Breast epithelium (tissue), 4 donors: ENCODE measurements around the gene KRTAP5-4. TPM values are rescaled to one million over a fixed set of nuclear protein-coding genes. Genes with fewer than 3 reads are reported as not detected.

ENCODE experiments used
- DNase-seq, 2 donors: peaks; one replicate each; pipeline ENCODE4 v3.0.0-alpha.2; 2019; ENCODE audit warnings: low spot score in 2 of 2
- H3K27ac ChIP-seq, 2 donors: fragments of 200-600 bp; sonication (generic) in 1 of 2; one replicate each; pipeline ENCODE4 v1.5.1; 2016 to 2019; ENCODE audit warnings: mild to moderate bottlenecking in 1 of 2
- H3K27me3 ChIP-seq, 2 donors: fragments of 200-600 bp; sonication (generic) in 1 of 2; one replicate each; pipeline versions ENCODE4 v1.5.1 to v1.6.0; 2017 to 2019; ENCODE audit warnings: control low read depth in 1 of 2, mild to moderate bottlenecking in 1 of 2
- H3K36me3 ChIP-seq: fragments of 200-600 bp; one replicate; pipeline ENCODE4 v1.5.1; 2019
- H3K4me1 ChIP-seq, 2 donors: fragments of 200-600 bp; sonication (generic); one replicate each; pipeline ENCODE4 v1.5.1; 2016 to 2019; ENCODE audit warnings: control low read depth in 1 of 2
- H3K4me3 ChIP-seq, 3 donors: fragments of 200-600 bp; sonication (generic); 1 replicate in 2 of 3; 2 replicates in 1 of 3; pipeline ENCODE4 v1.5.1; 2016 to 2019; ENCODE audit warnings: mild to moderate bottlenecking in 3 of 3, moderate library complexity in 2 of 3
- H3K9me3 ChIP-seq, 2 donors: fragments of 200-600 bp; sonication (generic) in 1 of 2; one replicate each; pipeline ENCODE4 v1.5.1; 2016 to 2019; ENCODE audit warnings: control low read depth in 1 of 2
- CTCF ChIP-seq, 3 donors: fragments of 450-650 bp; IDR thresholded peaks; one replicate each; pipeline ENCODE4 v1.5.1; 2016 to 2017; ENCODE audit warnings: antibody characterized with exemption in 3 of 3, mild to moderate bottlenecking in 3 of 3, moderate library complexity in 3 of 3
- POLR2A ChIP-seq: fragments of 450-650 bp; IDR thresholded peaks from one replicate; pipeline ENCODE4 v1.6.1; 2016; ENCODE audit warnings: antibody characterized with exemption, mild to moderate bottlenecking, moderate library complexity
- POLR2AphosphoS5 ChIP-seq, 3 donors: sonication (generic); formaldehyde crosslinking; IDR thresholded peaks; one replicate each; pipeline ENCODE4 v1.6.1; 2017; ENCODE audit warnings: antibody characterized with exemption in 3 of 3
- intact Hi-C: fragments of 100-400 bp; cut with DNase I; formaldehyde crosslinking; loops from one replicate; pipeline ENCODE4 v1.15.1; 2023; ENCODE audit warnings: low total_unique reads
- total RNA-seq, 3 donors: library from RNA; depleted of rRNA; stranded (reverse); fragments of >200 nt; gene quantifications; one replicate each; pipeline ENCODE4 v1.1.0, GENCODE V29; 2016

Gene KRTAP5-4
- total RNA-seq, 3 donors from 2014 or later = not detected

GRCh38 chr11:1574238-1574932 lies 47.6 kb downstream of the KRTAP5-4 start:
- peak in 1 of 2 donors; percentile 36 for DNase-seq
- TF ChIP-seq CTCF (IDR thresholded peaks at IDR 0.05) = peak in 1 of 3 donors; percentile 89
- no peak for TF ChIP-seq POLR2A
- no peak for TF ChIP-seq POLR2AphosphoS5 (IDR thresholded peaks at IDR 0.05)
- Histone ChIP-seq H3K27me3 (peaks cover 0 to 15% of the 10 kb centered on the region in 2 donors), H3K36me3 (no peaks in the 10 kb centered on the region), H3K9me3 (peaks cover 0 to 9% of the 10 kb centered on the region in 2 donors), H3K4me3 (peak overlapping the region; percentile 1 to 77 (median 60)), H3K4me1 (peaks cover 0 to 7% of the 10 kb centered on the region in 2 donors), H3K27ac (peak overlapping the region; percentile 75 to 92)
- intact Hi-C loops = no loop called here

DNA sequence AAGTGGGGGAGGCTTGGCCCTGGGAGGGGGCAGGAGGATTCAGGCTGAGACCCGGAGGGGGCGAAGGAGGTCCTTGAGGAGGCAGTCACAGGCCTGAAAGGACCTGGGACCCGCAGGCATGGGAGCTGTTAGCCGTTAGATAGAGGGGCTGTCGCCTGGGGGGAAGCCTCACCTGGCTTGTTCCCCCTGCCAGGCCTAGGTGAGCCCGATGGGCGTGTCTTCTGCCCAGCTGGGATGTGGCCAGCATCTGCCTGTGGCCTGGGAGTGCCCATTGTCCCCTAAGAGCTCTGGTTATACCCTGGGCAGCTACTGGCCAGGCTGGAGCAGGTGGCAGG lies 48.1 kb downstream of the KRTAP5-4 start:
- H3K27ac ChIP-seq = peak overlapping the region; percentile 75 to 92
- peaks cover 0 to 9% of the 10 kb centered on the region in 2 donors for H3K9me3 ChIP-seq
- H3K4me1 ChIP-seq = peaks cover 0 to 7% of the 10 kb centered on the region in 2 donors
- peak overlapping the region in 2 of 3 donors; percentile 60 to 77 for H3K4me3 ChIP-seq
- H3K27me3 ChIP-seq = peaks cover 0 to 15% of the 10 kb centered on the region in 2 donors
- no peaks in the 10 kb centered on the region for H3K36me3 ChIP-seq
- intact Hi-C loops = no loop called here
- peak in 1 of 2 donors; percentile 71 for DNase-seq
- TF ChIP-seq POLR2AphosphoS5 (IDR thresholded peaks at IDR 0.05) = no peak
- no peak for TF ChIP-seq POLR2A
- no peak for TF ChIP-seq CTCF (IDR thresholded peaks at IDR 0.05)

DNA sequence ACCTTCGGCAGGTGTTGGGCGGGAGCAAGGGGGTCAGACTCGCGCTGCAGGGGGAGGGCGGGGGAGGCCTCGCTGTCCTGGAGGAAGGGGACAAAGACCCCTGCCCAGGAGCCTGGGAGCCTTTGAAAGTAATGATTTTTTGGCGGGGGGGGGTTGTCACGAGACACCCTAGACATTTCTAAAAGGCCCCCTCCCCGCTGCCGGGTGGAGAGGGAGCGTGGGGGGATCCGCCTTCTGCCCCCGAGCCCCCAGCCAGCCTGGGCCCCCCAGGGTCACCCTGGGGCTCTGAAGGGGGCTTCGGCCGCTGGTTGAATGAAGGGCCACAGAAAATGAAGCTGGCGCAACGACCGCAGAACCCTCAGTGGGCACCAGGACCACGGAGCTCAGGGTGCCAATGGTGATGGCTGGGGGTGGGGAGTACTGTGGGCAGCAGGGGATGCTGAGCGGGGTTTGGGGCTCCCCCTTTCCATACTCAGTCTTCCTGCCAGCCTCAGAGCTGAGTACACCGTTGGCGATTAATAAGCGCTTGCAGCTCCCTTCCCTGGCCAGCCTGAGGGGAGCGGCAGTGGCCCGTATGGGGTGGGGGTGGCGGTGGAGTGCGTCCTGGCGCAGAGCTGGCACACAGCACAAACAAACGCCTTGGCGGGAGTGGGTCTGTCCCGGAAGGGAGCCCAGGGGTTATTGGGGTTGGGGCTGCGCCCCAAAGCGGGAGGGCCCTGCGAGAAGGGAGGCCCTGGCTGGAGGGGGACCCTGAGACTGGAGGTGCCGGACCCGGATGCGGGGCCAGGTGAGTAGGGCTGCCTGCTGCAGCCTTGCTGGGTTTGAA lies 48.6 kb downstream of the KRTAP5-4 start:
- TF ChIP-seq POLR2AphosphoS5 (IDR thresholded peaks at IDR 0.05) (no peak), POLR2A (no peak), CTCF (IDR thresholded peaks at IDR 0.05) (no peak)
- H3K4me3 ChIP-seq = peak overlapping the region; percentile 40 to 77 (median 60)
- peaks cover 0 to 4% of the 10 kb centered on the region in 2 donors for H3K9me3 ChIP-seq
- H3K4me1 ChIP-seq = peaks cover 0 to 7% of the 10 kb centered on the region in 2 donors
- intact Hi-C loops = no loop called here
- H3K27me3 ChIP-seq = peaks cover 0 to 15% of the 10 kb centered on the region in 2 donors
- H3K36me3 ChIP-seq = no peaks in the 10 kb centered on the region
- DNase-seq = peak in 1 of 2 donors; percentile 47
- H3K27ac ChIP-seq = peak overlapping the region; percentile 75 to 92

DNA sequence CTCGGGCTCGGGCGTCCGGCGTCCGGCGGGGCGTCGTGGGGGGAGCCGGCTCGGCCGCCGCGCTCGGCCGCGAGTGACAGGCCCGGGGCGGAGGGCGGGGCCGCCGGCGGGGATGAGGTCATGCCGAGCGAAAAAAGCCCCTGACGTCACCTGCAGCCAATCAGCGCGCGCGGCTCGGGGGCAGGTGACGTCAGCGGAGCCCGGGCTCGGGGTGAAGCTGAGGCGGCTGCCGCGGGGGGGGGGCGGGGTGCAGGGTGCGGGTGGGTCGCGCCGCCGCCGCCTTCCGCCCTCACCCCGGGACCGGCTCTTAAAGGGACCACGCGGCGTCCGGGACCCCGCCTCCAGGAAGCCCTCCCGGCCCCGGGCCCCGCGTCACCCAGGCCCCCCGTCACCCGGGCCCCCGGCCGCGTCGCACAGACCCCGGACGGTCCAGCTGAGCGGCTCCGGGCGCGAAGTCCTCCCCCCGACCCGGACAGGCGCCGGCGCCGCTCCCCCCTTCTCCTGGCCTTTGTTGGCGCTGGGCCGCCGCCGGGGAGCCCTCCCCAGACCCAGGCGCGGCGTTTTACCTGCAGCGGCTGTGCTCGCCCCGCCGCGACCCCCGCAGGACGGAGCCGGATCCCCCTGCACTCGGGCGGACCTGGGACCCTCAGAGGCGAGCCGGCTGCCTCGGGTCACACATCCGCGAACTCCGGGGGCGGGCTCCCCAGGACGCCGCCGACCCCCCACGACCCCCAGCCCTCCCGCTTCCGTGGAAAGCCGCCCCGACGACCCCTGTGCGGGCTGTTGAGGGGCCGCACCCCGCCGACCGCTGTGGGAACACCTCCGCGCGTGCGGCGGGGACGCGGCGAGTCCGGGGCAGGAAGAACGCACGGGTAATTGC lies 49.5 kb downstream of the KRTAP5-4 start, which contains the start of gene DUSP8:
Gene DUSP8, minus strand, starts transcription at position 75 of the 880 bp plus-strand sequence. CDS start 6,445 bp downstream, outside the sequence.
- H3K4me3 ChIP-seq = peak within 1 kb of the TSS; percentile 50 to 77 (median 61)
- H3K4me1 ChIP-seq = peaks cover 0 to 7% of the 10 kb centered on the region in 2 donors
- no peaks in the 10 kb centered on the region for H3K9me3 ChIP-seq
- H3K27me3 ChIP-seq = peaks cover 0 to 15% of the 10 kb centered on the region in 2 donors
- DNase-seq = peak; percentile 84 to 89
- H3K36me3 ChIP-seq = no peaks in the 10 kb centered on the region
- intact Hi-C loops = no loop called here
- peak within 1 kb of the TSS; percentile 75 to 92 for H3K27ac ChIP-seq
- TF ChIP-seq CTCF (IDR thresholded peaks at IDR 0.05) (no peak), POLR2A (no peak), POLR2AphosphoS5 (IDR thresholded peaks at IDR 0.05) (no peak)
